GM20431 (cell line): ENCODE results near the gene ITGB5.
"Not testable (repeated sequence)": the region's sequence is repeated elsewhere in the genome, so short reads cannot be mapped to it uniquely, and the experiment has no call there.

Experiments used
- in situ Hi-C: fragments of 300-500 bp; cut with MseI, MboI; formaldehyde crosslinking; loops from one replicate; pipeline ENCODE4 v1.15.0; 2020; ENCODE audit warnings: low sequenced_read_pairs; ENCODE audit not compliant: unreplicated experiment

ITGB5 gene

GRCh38 chr3:124763644-124764358 is 123.4 kb downstream of the ITGB5 start:
- in situ Hi-C loops, result loop anchor here (10.0 kb wide), 1 partner anchor 141 kb away; no protein-coding TSS in a partner anchor

GRCh38 chr3:124763206-124763605 is 124.0 kb downstream of the ITGB5 start:
- in situ Hi-C loops, result loop anchor here (10.0 kb wide), 1 partner anchor 142 kb away; no protein-coding TSS in a partner anchor

- in situ Hi-C loops, result loop anchor here (10.0 kb wide), 1 partner anchor 142 kb away; no protein-coding TSS in a partner anchor
These were observed 124.5 kb downstream of the ITGB5 start for GRCh38 chr3:124762661-124763011.

GRCh38 chr3:124761935-124762660 is 125.1 kb downstream of the ITGB5 start:
- in situ Hi-C loops, result loop anchor here (10.0 kb wide), 1 partner anchor 143 kb away; no protein-coding TSS in a partner anchor

GRCh38 chr3:124761250-124761796 is 125.8 kb downstream of the ITGB5 start:
- in situ Hi-C loops, result loop anchor here (10.0 kb wide), 1 partner anchor 143 kb away; no protein-coding TSS in a partner anchor

GRCh38 chr3:124760601-124761000 is 126.6 kb downstream of the ITGB5 start:
- in situ Hi-C loops, result loop anchor here (10.0 kb wide), 1 partner anchor 144 kb away; no protein-coding TSS in a partner anchor

GRCh38 chr3:124759666-124760401 is 127.3 kb downstream of the ITGB5 start:
- in situ Hi-C loops, result loop anchor here (10.0 kb wide), 1 partner anchor 145 kb away; no protein-coding TSS in a partner anchor

GRCh38 chr3:124758851-124759635 is 128.1 kb downstream of the ITGB5 start:
- in situ Hi-C loops, result no loop called here

- in situ Hi-C loops, result not testable (repeated sequence)
These were observed 129.2 kb downstream of the ITGB5 start for GRCh38 chr3:124757926-124758325.

GRCh38 chr3:124752051-124752450 is 135.1 kb downstream of the ITGB5 start:
- in situ Hi-C loops, result no loop called here

- in situ Hi-C loops, result no loop called here
These were observed 135.7 kb downstream of the ITGB5 start for GRCh38 chr3:124751501-124751900.

GRCh38 chr3:124749877-124750276 is 137.3 kb downstream of the ITGB5 start:
- in situ Hi-C loops, result not testable (repeated sequence)

- in situ Hi-C loops, result no loop called here
These were observed 138.5 kb downstream of the ITGB5 start for GRCh38 chr3:124748560-124749198.

GRCh38 chr3:124747111-124747981 is 139.8 kb downstream of the ITGB5 start:
- in situ Hi-C loops, result no loop called here

GRCh38 chr3:124745756-124746155 is 141.4 kb downstream of the ITGB5 start:
- in situ Hi-C loops, result no loop called here

GRCh38 chr3:124741027-124741426 is 146.1 kb downstream of the ITGB5 start:
- in situ Hi-C loops, result no loop called here

GRCh38 chr3:124731760-124732159 is 155.4 kb downstream of the ITGB5 start:
- in situ Hi-C loops, result no loop called here

GRCh38 chr3:124730941-124731297 is 156.2 kb downstream of the ITGB5 start:
- in situ Hi-C loops, result no loop called here
